Measurements from ENCODE around the gene CDC7.

- TF ChIP-seq CTCF (IDR thresholded peaks at IDR 0.05): no peak
- no peak for TF ChIP-seq POLR2A (IDR thresholded peaks at IDR 0.05; ENCODE audit: low read depth)
- TF ChIP-seq EP300 (IDR thresholded peaks at IDR 0.05): no peak
Measured at GRCh38 chr1:91505086-91505485, 4.4 kb downstream of the CDC7 start.

Data from esophagus muscularis mucosa (tissue), 4 donors.